Activated CD8-positive, alpha-beta memory T cell treated with anti-CD3 and anti-CD28 coated beads for 36 hours (primary cell): Measurements from ENCODE around the gene DNPEP. TPM values are rescaled to one million over a fixed set of nuclear protein-coding genes. Genes with fewer than 3 reads are reported as not detected.

Experiments used
- CTCF ChIA-PET: fragments of 350-600 bp; sonication (Branson Sonifier 250); formaldehyde crosslinking; loops from one replicate; lab custom pipeline; 2021; ENCODE audit warnings: antibody characterized with exemption; lab: Charles Lee
- POLR2A ChIA-PET: fragments of 350-600 bp; sonication (Branson Sonifier 250); formaldehyde crosslinking; loops from one replicate; lab custom pipeline; 2021; ENCODE audit warnings: antibody characterized with exemption; lab: Charles Lee
- total RNA-seq, 2 experiments: library from RNA; stranded (reverse); gene quantifications; one replicate each; pipeline ENCODE4 v1.2.3, GENCODE V29; 2021

Gene DNPEP
- total RNA-seq, 2 experiments from 2014 or later: 110 to 115 TPM

GRCh38 chr2:219385958-219386520 is 1.7 kb downstream of the DNPEP start:
- ChIA-PET CTCF (no interaction called here), POLR2A (interaction anchor here (1.3 kb wide), 1 partner anchor 156 kb away, joined by 4 read pairs; the partner anchor contains the start of genes ANKZF1 and ATG9A)

- ChIA-PET CTCF (no interaction called here), POLR2A (no interaction called here)
Measured at GRCh38 chr2:219384859-219385258, 2.9 kb downstream of the DNPEP start.

GRCh38 chr2:219384083-219384713 is 3.5 kb downstream of the DNPEP start:
- ChIA-PET POLR2A (interaction anchor here (0.8 kb wide), 1 partner anchor 209 kb away, joined by 5 read pairs; no protein-coding TSS in a partner anchor), CTCF (no interaction called here)

- POLR2A ChIA-PET: no interaction called here
- CTCF ChIA-PET: no interaction called here
Measured at GRCh38 chr2:219381448-219381847, 6.3 kb downstream of the DNPEP start.

- CTCF ChIA-PET: no interaction called here
- POLR2A ChIA-PET: no interaction called here
Measured at GRCh38 chr2:219380926-219381325, 6.8 kb downstream of the DNPEP start.

- ChIA-PET CTCF (no interaction called here), POLR2A (no interaction called here)
Measured at GRCh38 chr2:219378163-219378851, 9.4 kb downstream of the DNPEP start.

GRCh38 chr2:219369447-219369861 is 18.3 kb downstream of the DNPEP start:
- ChIA-PET POLR2A (interaction anchor here (0.5 kb wide), 1 partner anchor 710 kb away, joined by 6 read pairs; the partner anchor contains the start of genes BCS1L and ZNF142), CTCF (no interaction called here)

- CTCF ChIA-PET: no interaction called here
- POLR2A ChIA-PET: no interaction called here
Measured at GRCh38 chr2:219368690-219369191, 19.0 kb downstream of the DNPEP start.

- POLR2A ChIA-PET: no interaction called here
- CTCF ChIA-PET: no interaction called here
Measured at GRCh38 chr2:219362524-219363164, 25.1 kb downstream of the DNPEP start.

- ChIA-PET CTCF (no interaction called here), POLR2A (no interaction called here)
Measured at GRCh38 chr2:219362072-219362471, 25.6 kb downstream of the DNPEP start.

GRCh38 chr2:219358170-219359075 is 29.3 kb downstream of the DNPEP start:
- ChIA-PET CTCF (no interaction called here), POLR2A (no interaction called here)

- ChIA-PET CTCF (no interaction called here), POLR2A (no interaction called here)
Measured at GRCh38 chr2:219356834-219357233, 30.9 kb downstream of the DNPEP start.

GRCh38 chr2:219354582-219354981 is 33.1 kb downstream of the DNPEP start:
- ChIA-PET POLR2A (no interaction called here), CTCF (interaction anchor here (1.3 kb wide), 1 partner anchor 49 kb away, joined by 3 read pairs; no protein-coding TSS in a partner anchor)

GRCh38 chr2:219353129-219353528 is 34.6 kb downstream of the DNPEP start:
- POLR2A ChIA-PET: no interaction called here
- CTCF ChIA-PET: interaction anchor here (1.0 to 1.3 kb wide), 2 partner anchors 47 to 72 kb away, joined by 3 read pairs; no protein-coding TSS in a partner anchor

- POLR2A ChIA-PET: no interaction called here
- CTCF ChIA-PET: interaction anchor here (0.6 to 1.0 kb wide), 2 partner anchors 10 to 72 kb away, joined by 3 read pairs; no protein-coding TSS in a partner anchor
Measured at GRCh38 chr2:219352448-219353023, 35.2 kb downstream of the DNPEP start.

- CTCF ChIA-PET: interaction anchor here (0.9 kb wide), 1 partner anchor 196 kb away, joined by 3 read pairs; no protein-coding TSS in a partner anchor
- POLR2A ChIA-PET: no interaction called here
Measured at GRCh38 chr2:219350710-219351221, 36.9 kb downstream of the DNPEP start.

GRCh38 chr2:219350215-219350614 is 37.5 kb downstream of the DNPEP start:
- POLR2A ChIA-PET: no interaction called here
- CTCF ChIA-PET: no interaction called here
